HG03354 (cell line): ENCODE data around the gene SOST.
A peak's percentile ranks its signal among the peaks of the same experiment; 100 is the strongest.
"Not testable (repeated sequence)": the region's sequence is repeated elsewhere in the genome, so short reads cannot be mapped to it uniquely, and the experiment has no call there.

Source experiments
- ATAC-seq: cut with Tn5 transposase; IDR thresholded peaks from one replicate; pipeline ENCODE4 v1.9.1; 2021; ENCODE audit warnings: mild to moderate bottlenecking; ENCODE audit not compliant: unreplicated experiment, poor library complexity, severe bottlenecking

The SOST gene

GRCh38 chr17:43758497-43759174 lies at the start of gene SOST:
TSS of gene SOST (minus strand) at chr17:43758791. CDS start at chr17:43758741, 50 bp downstream.
- no peak for ATAC-seq

GRCh38 chr17:43808076-43808475 lies 49.5 kb upstream of the SOST start:
- ATAC-seq: no peak

- ATAC-seq: no peak
Measured at GRCh38 chr17:43805117-43805516, 46.5 kb upstream of the SOST start.

GRCh38 chr17:43803758-43804157 lies 45.2 kb upstream of the SOST start:
- ATAC-seq: no peak

- ATAC-seq: no peak
Measured at GRCh38 chr17:43801844-43802243, 43.3 kb upstream of the SOST start.

- ATAC-seq: no peak
Measured at GRCh38 chr17:43800736-43801135, 42.1 kb upstream of the SOST start.

GRCh38 chr17:43799047-43799446 lies 40.5 kb upstream of the SOST start:
- ATAC-seq: no peak

GRCh38 chr17:43798024-43798423 lies 39.4 kb upstream of the SOST start:
- not testable (repeated sequence) for ATAC-seq

- not testable (repeated sequence) for ATAC-seq
Measured at GRCh38 chr17:43792668-43793067, 34.1 kb upstream of the SOST start.

GRCh38 chr17:43791589-43791988 lies 33.0 kb upstream of the SOST start:
- no peak for ATAC-seq

GRCh38 chr17:43790311-43790940 lies 31.8 kb upstream of the SOST start:
- no peak for ATAC-seq

- no peak for ATAC-seq
Measured at GRCh38 chr17:43789482-43789881, 30.9 kb upstream of the SOST start.

- ATAC-seq: no peak
Measured at GRCh38 chr17:43788540-43788939, 29.9 kb upstream of the SOST start.

- ATAC-seq: no peak
Measured at GRCh38 chr17:43787728-43788127, 29.1 kb upstream of the SOST start.

GRCh38 chr17:43784628-43785101 lies 26.1 kb upstream of the SOST start:
- ATAC-seq: no peak

GRCh38 chr17:43784068-43784467 lies 25.5 kb upstream of the SOST start:
- ATAC-seq: no peak

GRCh38 chr17:43782913-43783680 lies 24.5 kb upstream of the SOST start:
- ATAC-seq: no peak

GRCh38 chr17:43780135-43780534 lies 21.5 kb upstream of the SOST start, which contains the start of gene CFAP97D1:
TSS of gene CFAP97D1 (plus strand) at chr17:43780435. CDS start at chr17:43780463, 28 bp downstream.
- ATAC-seq: no peak

- ATAC-seq: peak; percentile 24
Measured at GRCh38 chr17:43779145-43780125, 20.8 kb upstream of the SOST start.
